Muscle of arm (tissue), 12 donors: Measurements from ENCODE around the gene MSANTD3. TPM values are rescaled to one million over a fixed set of nuclear protein-coding genes. Genes with fewer than 3 reads are reported as not detected.

Source experiments
- polyA plus RNA-seq, 12 donors: library from polyadenylated mRNA; unstranded; fragments of 120-200 nt; gene quantifications; one replicate each; pipeline ENCODE4 v1.2.1, GENCODE V29; 2013; ENCODE audit not compliant: insufficient read length in 12 of 12

Gene MSANTD3
- polyA plus RNA-seq, 12 donors: 13.5 to 21.9 (median 16.5) TPM; not detected in 1

Other genes with a start within 250 kb of the MSANTD3 start
- 10 to 100 TPM in 11 of 12 donors, not detected in 1; 22.3 to 33.2 (median 27.3) TPM for gene TEX10, start 74.2 kb upstream of the MSANTD3 start, polyA plus RNA-seq
- gene TMEFF1, start 46.0 kb downstream of the MSANTD3 start, polyA plus RNA-seq: 1 to 10 TPM in 7 of 12 donors, under 1 TPM in 3, not detected in 2; 0.49 to 5.3 (median 1.4) TPM
- gene CAVIN4, start 150.9 kb downstream of the MSANTD3 start, polyA plus RNA-seq: 100 to 1,000 TPM in 10 of 12 donors, 10 to 100 TPM in 1, not detected in 1; 72.0 to 315 (median 255) TPM